Uterus (tissue), 2 donors: ENCODE results near the gene EFS.

Experiments
- CTCF ChIP-seq, 4 experiments: fragments of 200-600 bp in 2 of 4; fragments of 450-650 bp in 2 of 4; sonication (generic) in 2 of 4; IDR thresholded peaks; one replicate each; pipeline ENCODE4 v1.5.1; 2016 to 2019; ENCODE audit warnings: antibody characterized with exemption in 4 of 4, mild to moderate bottlenecking in 2 of 4, moderate library complexity in 1 of 4
- POLR2A ChIP-seq, 2 donors: fragments of 450-650 bp; IDR thresholded peaks; one replicate each; pipeline ENCODE4 v1.6.1; 2016; ENCODE audit warnings: antibody characterized with exemption in 2 of 2, mild to moderate bottlenecking in 1 of 2, moderate library complexity in 1 of 2

- no peak for TF ChIP-seq CTCF (IDR thresholded peaks at IDR 0.05)
- no peak for TF ChIP-seq POLR2A (IDR thresholded peaks at IDR 0.05)
These were observed 24.0 kb upstream of the EFS start for GRCh38 chr14:23388996-23389395.
